GM21515 (cell line): ENCODE results near the gene B4GALT4.

Experiments used
- ATAC-seq: cut with Tn5 transposase; IDR thresholded peaks from one replicate; pipeline ENCODE4 v1.9.1; 2021; ENCODE audit not compliant: unreplicated experiment

B4GALT4 gene

GRCh38 chr3:119238363-119238762 is 2.3 kb downstream of the B4GALT4 start:
- ATAC-seq = no peak

GRCh38 chr3:119237299-119237698 is 3.4 kb downstream of the B4GALT4 start:
- no peak for ATAC-seq

GRCh38 chr3:119236756-119237155 is 3.9 kb downstream of the B4GALT4 start:
- ATAC-seq = no peak

GRCh38 chr3:119235151-119235550 is 5.5 kb downstream of the B4GALT4 start:
- ATAC-seq = no peak

GRCh38 chr3:119234610-119235009 is 6.1 kb downstream of the B4GALT4 start:
- no peak for ATAC-seq

DNA sequence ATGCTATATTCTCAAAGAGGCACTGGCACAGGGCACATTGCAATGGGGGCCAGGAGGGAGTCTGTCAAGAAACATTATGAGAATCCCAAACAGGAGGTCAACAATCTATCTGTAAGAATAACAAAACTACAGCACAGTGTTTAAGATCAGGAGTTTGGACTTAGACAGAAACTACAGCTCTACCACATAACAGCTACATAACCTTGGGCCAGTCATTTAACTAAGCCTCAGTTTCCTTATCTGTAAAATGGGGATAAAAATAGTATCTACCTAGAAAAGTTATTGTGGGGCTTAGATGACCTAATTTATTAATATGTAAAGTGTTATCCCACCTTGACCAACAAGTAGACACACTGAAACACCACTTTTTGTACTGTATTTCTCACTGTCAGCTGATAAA is 9.9 kb downstream of the B4GALT4 start:
- no peak for ATAC-seq

- no peak for ATAC-seq
These were observed 10.6 kb downstream of the B4GALT4 start for GRCh38 chr3:119230071-119230470.

- no peak for ATAC-seq
These were observed 11.5 kb downstream of the B4GALT4 start for GRCh38 chr3:119229190-119229589.

GRCh38 chr3:119228373-119229145 is 12.1 kb downstream of the B4GALT4 start:
- ATAC-seq = no peak

DNA sequence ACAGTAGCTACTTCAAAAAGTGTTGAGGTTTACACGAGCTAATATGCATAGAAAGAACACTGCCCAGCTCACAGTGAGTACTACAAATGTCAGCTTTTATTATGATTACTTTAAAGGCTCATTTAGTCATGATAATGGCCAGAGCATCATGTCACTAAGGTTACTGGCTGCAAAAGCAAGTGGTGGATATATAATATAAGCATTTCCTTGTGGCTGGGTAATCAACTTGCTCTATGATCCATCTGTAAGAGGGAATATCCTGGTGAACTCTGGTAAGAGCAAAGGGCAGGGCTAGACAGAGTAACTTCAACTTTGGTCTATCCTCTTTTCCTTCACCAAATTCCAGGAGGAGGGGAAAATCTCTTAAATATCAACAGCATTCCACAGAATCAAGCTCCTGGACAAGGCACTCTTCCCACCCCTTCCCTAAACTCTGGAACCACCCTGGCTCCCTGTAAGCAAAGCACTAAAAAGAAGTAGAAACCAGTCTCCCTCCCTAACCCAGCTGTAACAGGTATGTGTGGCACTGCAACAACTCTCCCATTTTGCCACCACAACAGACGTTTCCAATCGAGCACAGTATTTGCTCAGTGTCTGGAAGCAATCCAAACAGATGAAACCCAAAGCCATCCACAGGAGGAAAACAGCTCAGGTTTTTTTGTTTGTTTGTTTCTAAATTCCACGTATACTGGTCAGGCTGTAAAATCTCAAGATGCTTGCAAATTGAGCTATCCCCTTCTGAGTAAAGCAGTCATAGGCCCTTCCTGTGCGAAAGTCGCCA is 13.4 kb downstream of the B4GALT4 start:
- no peak for ATAC-seq

- ATAC-seq = no peak
These were observed 15.6 kb downstream of the B4GALT4 start for GRCh38 chr3:119225121-119225520.

DNA sequence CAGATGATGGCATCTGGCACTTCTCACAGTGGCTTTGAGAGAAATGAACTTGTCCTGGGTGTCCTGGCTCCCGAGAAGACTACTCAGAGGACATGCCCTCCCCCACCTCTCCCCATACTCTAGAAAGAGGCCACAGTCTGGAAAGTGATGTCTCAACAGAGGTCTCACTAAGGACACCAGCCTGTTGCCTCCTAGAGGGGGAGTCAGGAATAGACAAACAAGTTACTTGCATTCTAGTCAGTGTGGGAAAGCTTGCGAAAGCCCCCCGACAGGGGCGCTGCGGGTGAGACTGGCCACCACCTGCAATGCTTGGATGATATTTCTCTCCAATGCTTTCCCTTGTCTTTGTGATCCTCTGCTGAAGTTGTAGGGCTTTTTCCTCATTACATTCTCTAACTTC is 17.2 kb downstream of the B4GALT4 start:
- ATAC-seq = no peak

- ATAC-seq = no peak
These were observed 18.3 kb downstream of the B4GALT4 start for GRCh38 chr3:119222391-119222790.

DNA sequence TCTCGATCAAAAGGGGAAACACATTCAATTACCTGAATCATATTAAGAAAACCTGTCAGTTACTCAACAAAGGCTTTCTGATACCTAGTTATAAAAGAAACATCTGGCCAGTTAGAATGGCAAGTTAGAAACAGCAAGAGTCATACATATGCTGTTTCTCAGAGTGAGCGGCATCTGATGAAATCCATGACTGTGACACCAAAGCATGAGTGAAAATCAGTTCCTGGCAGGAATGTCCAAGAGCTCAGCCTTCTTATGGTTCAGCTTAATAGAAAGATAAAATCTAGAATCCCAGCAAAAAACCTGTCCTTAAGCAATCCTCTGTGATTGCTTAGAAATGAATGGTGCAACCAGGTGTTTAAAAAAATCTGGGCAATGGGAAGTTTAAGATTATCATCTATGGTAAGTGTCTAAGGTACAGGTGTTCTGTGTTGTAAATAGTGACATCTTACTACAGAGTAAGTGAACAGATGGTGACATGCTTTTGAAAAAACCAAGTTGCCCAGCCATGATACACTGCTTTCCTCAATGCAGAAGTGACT is 18.8 kb downstream of the B4GALT4 start:
- no peak for ATAC-seq

- ATAC-seq = no peak
These were observed 19.6 kb downstream of the B4GALT4 start for GRCh38 chr3:119220970-119221667.

DNA sequence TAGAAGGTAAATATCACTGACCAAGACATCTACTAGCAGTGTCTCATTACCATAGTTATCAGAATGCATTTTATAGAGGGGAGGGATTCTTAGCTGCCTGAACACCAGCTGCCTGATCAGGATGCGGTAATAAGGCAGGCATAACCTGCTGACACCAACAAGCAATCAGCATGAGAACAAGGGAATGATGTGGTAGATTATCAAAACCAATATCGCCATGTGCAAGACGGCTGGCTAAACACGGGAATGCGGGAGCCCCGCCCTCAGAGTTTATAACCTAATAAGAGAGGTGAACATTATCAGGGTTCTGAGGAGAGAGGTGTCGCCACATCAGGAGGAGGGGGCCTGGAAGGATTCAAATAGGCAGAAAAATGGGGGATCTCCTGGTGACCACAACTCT is 20.5 kb downstream of the B4GALT4 start:
- ATAC-seq = no peak

DNA sequence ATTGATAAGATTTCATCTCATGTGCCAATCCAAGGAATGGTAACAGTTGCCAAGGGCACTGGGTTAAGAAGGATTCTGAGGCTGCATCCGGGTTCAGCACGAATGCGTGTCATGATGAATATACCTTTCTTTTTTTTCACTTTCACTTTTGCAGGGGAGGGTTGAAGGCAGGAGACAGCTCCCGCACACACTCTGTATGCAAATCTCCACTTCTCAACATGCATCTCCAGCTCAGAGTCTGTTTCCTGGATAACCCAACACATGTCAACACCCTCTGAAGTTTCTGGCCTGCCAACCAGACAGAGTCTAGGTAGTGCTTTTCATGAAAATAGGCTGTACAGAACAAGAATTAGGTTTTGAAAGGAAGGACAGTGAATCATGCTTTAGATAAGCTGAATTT is 21.6 kb downstream of the B4GALT4 start:
- peak; percentile 99 for ATAC-seq

DNA sequence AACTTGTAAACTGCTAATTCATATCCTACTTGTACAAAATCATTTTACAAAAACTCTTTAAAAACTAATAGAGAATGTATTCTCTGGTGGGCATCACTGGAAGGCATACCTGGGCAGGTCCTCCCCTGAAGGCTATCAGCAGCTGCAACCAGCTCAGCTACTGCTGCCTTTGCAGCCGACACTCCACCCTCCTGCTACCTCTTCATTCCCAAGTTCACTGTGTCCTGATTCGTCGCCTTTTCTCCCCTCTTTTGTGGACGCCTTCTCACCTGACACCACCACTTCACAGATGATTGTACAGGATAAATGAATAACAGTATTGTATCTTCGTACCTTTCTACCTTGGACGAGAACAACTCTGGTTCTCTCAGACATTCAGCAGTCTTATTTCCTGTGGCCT is 28.9 kb downstream of the B4GALT4 start:
- ATAC-seq = no peak

DNA sequence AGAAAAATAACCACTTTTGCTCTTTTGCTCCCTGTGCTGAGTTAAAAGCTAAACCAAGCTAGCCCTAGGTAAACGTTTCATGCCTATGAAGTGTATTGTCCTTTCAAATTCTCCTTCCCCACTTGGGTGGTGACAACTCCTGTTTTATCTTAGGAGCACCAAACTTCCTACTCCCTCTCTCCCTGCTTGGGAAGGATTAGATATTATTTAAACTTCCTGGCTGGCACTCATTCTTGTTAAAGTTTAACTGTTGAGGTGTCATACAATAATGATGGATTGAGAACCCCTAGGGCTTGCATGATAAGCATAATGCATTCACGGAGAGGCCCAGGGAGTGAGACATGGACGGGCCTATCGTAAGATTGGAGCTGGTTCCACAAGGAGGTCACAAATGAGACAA is 29.5 kb downstream of the B4GALT4 start:
- ATAC-seq = no peak

DNA sequence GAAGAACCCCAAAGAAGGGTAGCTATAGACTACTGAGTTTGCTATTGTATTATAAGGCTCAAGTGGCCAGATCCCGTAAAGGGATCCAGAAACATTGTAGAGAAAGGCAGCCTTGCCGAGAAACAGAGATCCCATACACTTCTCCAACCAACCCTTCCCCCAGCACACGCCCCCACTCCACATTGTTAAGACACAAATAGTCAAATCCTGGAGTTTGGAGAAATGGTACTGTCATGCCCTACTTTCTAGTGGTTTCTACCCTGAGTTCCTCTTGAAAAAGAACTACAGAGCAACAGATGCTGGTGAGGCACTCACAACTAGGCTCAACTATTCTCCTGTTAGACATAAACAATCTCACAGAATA is 33.2 kb downstream of the B4GALT4 start:
- no peak for ATAC-seq

GRCh38 chr3:119206611-119207511 is 33.8 kb downstream of the B4GALT4 start:
- ATAC-seq = no peak
